Measurements from ENCODE around the gene ZNF483. TPM values are rescaled to one million over a fixed set of nuclear protein-coding genes. Genes with fewer than 3 reads are reported as not detected.

ZNF483 gene
- total and polyA plus RNA-seq, 8 donors, result 1.1 to 8.0 (median 5.2) TPM

- no peak for FAIRE-seq
These were observed 8.9 kb upstream of the ZNF483 start for GRCh38 chr9:111516061-111516465.

GRCh38 chr9:111524731-111525055, 286 bp upstream of the ZNF483 start:
- no peak for FAIRE-seq
- no peak overlapping the region for H3K27ac ChIP-seq

More at GRCh38 chr9:111516061-111516465, 8.9 kb upstream of the ZNF483 start:
- Histone ChIP-seq H3K9me3 (no peaks in the 10 kb centered on the region), H3K27me3 (no peaks in the 10 kb centered on the region), H3K4me3 (no peak overlapping the region), H3K36me3 (no peaks in the 10 kb centered on the region), H3K27ac (no peak overlapping the region), H3K4me1 (no peaks in the 10 kb centered on the region)
- no peak for TF ChIP-seq CTCF (IDR thresholded peaks at IDR 0.05)
- ATAC-seq (no peak), DNase-seq (no peak)
- WGBS, 2 donors, result 75 to 82% methylated on average over 2 of the region's 2 CpGs
- intact Hi-C loops (cut with DNase I), result no loop called here

GRCh38 chr9:111527347-111527746, 2.4 kb downstream of the ZNF483 start:
- Histone ChIP-seq H3K4me3 (no peak overlapping the region), H3K36me3 (no peaks in the 10 kb centered on the region), H3K27ac (no peak overlapping the region), H3K4me1 (peaks cover 0 to 5% (median 0%) of the 10 kb centered on the region in 3 donors), H3K27me3 (no peaks in the 10 kb centered on the region), H3K9me3 (no peaks in the 10 kb centered on the region)
- intact Hi-C loops (cut with DNase I), result no loop called here
- 92 to 93% methylated on average over 2 of the region's 2 CpGs for WGBS, 2 donors
- no peak for TF ChIP-seq CTCF (IDR thresholded peaks at IDR 0.05)
- DNase-seq, result no peak
- ATAC-seq, result no peak
- no peak for FAIRE-seq

More at GRCh38 chr9:111524731-111525055, 286 bp upstream of the ZNF483 start:
- TF ChIP-seq CTCF (IDR thresholded peaks at IDR 0.05), result no peak
- WGBS, 2 donors, result 27 to 29% methylated on average over 7 of the region's 7 CpGs
- Histone ChIP-seq H3K4me1 (peaks cover 0 to 5% (median 0%) of the 10 kb centered on the region in 3 donors), H3K4me3 (peak overlapping the region; percentile 55 to 87 (median 72)), H3K27me3 (no peaks in the 10 kb centered on the region), H3K36me3 (no peaks in the 10 kb centered on the region), H3K9me3 (no peaks in the 10 kb centered on the region)
- DNase-seq (no peak), ATAC-seq (no peak)
- intact Hi-C loops (cut with DNase I), result no loop called here

GRCh38 chr9:111529787-111530186, 4.8 kb downstream of the ZNF483 start:
- no peak for TF ChIP-seq CTCF (IDR thresholded peaks at IDR 0.05)
- no peak for ATAC-seq
- intact Hi-C loops (cut with DNase I), result no loop called here

GRCh38 chr9:111531716-111532115, 6.7 kb downstream of the ZNF483 start:
- Histone ChIP-seq H3K36me3 (peaks cover 0 to 6% (median under 1%) of the 10 kb centered on the region in 3 donors), H3K4me1 (no peaks in the 10 kb centered on the region), H3K9me3 (no peaks in the 10 kb centered on the region), H3K27me3 (no peaks in the 10 kb centered on the region), H3K27ac (no peak overlapping the region), H3K4me3 (no peak overlapping the region)
- intact Hi-C loops (cut with DNase I), result no loop called here
- no peak for TF ChIP-seq CTCF (IDR thresholded peaks at IDR 0.05)
- DNase-seq (no peak), ATAC-seq (no peak), FAIRE-seq (no peak)
- 95 to 99% methylated on average over 4 of the region's 4 CpGs for WGBS, 2 donors

More at GRCh38 chr9:111529787-111530186, 4.8 kb downstream of the ZNF483 start:
- FAIRE-seq, result no peak
- Histone ChIP-seq H3K4me3 (no peak overlapping the region), H3K27me3 (no peaks in the 10 kb centered on the region), H3K9me3 (no peaks in the 10 kb centered on the region), H3K4me1 (peaks cover 0 to 5% (median 0%) of the 10 kb centered on the region in 3 donors), H3K27ac (no peak overlapping the region), H3K36me3 (no peaks in the 10 kb centered on the region)
- 38 to 42% methylated on average over 2 of the region's 2 CpGs for WGBS, 2 donors
- no peak for DNase-seq
